ENCODE results near the gene PRSS12.

Gene PRSS12

GRCh38 chr4:118338518-118338917 is 14.3 kb downstream of the PRSS12 start:
- Histone ChIP-seq H3K56ac (ENCODE audit: low read length) (no peak overlapping the region), H3K9ac (ENCODE audit: low read length) (no peak overlapping the region), H3K27ac (ENCODE audit: low read depth, low read length) (no peak overlapping the region), H4K8ac (ENCODE audit: low read depth, low read length) (no peak overlapping the region), H3K4me1 (ENCODE audit: control insufficient read depth, low read depth, low read length) (no peaks in the 10 kb centered on the region), H4K5ac (ENCODE audit: low read length) (no peak overlapping the region), H2BK120ac (ENCODE audit: low read depth, low read length) (no peak overlapping the region), H3K79me1 (ENCODE audit: low read length) (no peaks in the 10 kb centered on the region), H3K79me2 (ENCODE audit: control insufficient read depth, insufficient read depth, low read length) (no peaks in the 10 kb centered on the region), H2AK5ac (ENCODE audit: low read length) (no peak overlapping the region), H2BK15ac (replicated peaks; ENCODE audit: low read depth) (no peak overlapping the region), H3K4ac (ENCODE audit: low read depth, low read length) (no peak overlapping the region), H3K36me3 (ENCODE audit: control insufficient read depth, insufficient read depth, low read length) (no peaks in the 10 kb centered on the region), H3K27me3 (ENCODE audit: insufficient read depth, low read length, poor library complexity) (no peaks in the 10 kb centered on the region), H3K4me2 (ENCODE audit: low read length) (no peak overlapping the region), H2BK5ac (ENCODE audit: low read length) (no peak overlapping the region), H3K18ac (ENCODE audit: low read length) (no peak overlapping the region), H3K4me3 (ENCODE audit: low read length) (no peak overlapping the region), H3K23ac (ENCODE audit: low read length) (no peak overlapping the region)
- no CpG with 5 or more reads among the region's 1 CpG for WGBS (ENCODE audit: extremely low coverage, insufficient coverage, low lambda C conversion rate)
- no peak for DNase-seq

GRCh38 chr4:118337954-118338353 is 14.8 kb downstream of the PRSS12 start:
- Histone ChIP-seq H3K79me2 (ENCODE audit: control insufficient read depth, insufficient read depth, low read length) (no peaks in the 10 kb centered on the region), H3K18ac (ENCODE audit: low read length) (no peak overlapping the region), H4K8ac (ENCODE audit: low read depth, low read length) (no peak overlapping the region), H3K27me3 (ENCODE audit: insufficient read depth, low read length, poor library complexity) (no peaks in the 10 kb centered on the region), H3K9ac (ENCODE audit: low read length) (no peak overlapping the region), H2BK15ac (replicated peaks; ENCODE audit: low read depth) (no peak overlapping the region), H2AK5ac (ENCODE audit: low read length) (no peak overlapping the region), H2BK5ac (ENCODE audit: low read length) (no peak overlapping the region), H3K4me3 (ENCODE audit: low read length) (no peak overlapping the region), H2BK120ac (ENCODE audit: low read depth, low read length) (no peak overlapping the region), H3K27ac (ENCODE audit: low read depth, low read length) (no peak overlapping the region), H3K4me1 (ENCODE audit: control insufficient read depth, low read depth, low read length) (no peaks in the 10 kb centered on the region), H3K23ac (ENCODE audit: low read length) (no peak overlapping the region), H3K79me1 (ENCODE audit: low read length) (no peaks in the 10 kb centered on the region), H3K4ac (ENCODE audit: low read depth, low read length) (no peak overlapping the region), H3K36me3 (ENCODE audit: control insufficient read depth, insufficient read depth, low read length) (no peaks in the 10 kb centered on the region), H3K56ac (ENCODE audit: low read length) (no peak overlapping the region), H3K4me2 (ENCODE audit: low read length) (no peak overlapping the region), H4K5ac (ENCODE audit: low read length) (no peak overlapping the region)
- DNase-seq: no peak
- no CpG with 5 or more reads among the region's 4 CpGs for WGBS (ENCODE audit: extremely low coverage, insufficient coverage, low lambda C conversion rate)

GRCh38 chr4:118335774-118336173 is 17.0 kb downstream of the PRSS12 start:
- no peaks in the 10 kb centered on the region for H3K27me3 ChIP-seq (ENCODE audit: insufficient read depth, low read length, poor library complexity)
- H2AK5ac ChIP-seq (ENCODE audit: low read length): no peak overlapping the region
- no peak overlapping the region for H3K4me3 ChIP-seq (ENCODE audit: low read length)
- H2BK15ac ChIP-seq (replicated peaks; ENCODE audit: low read depth): no peak overlapping the region
- H3K18ac ChIP-seq (ENCODE audit: low read length): peak overlapping the region; percentile 68
- no peaks in the 10 kb centered on the region for H3K36me3 ChIP-seq (ENCODE audit: control insufficient read depth, insufficient read depth, low read length)
- no peak overlapping the region for H2BK5ac ChIP-seq (ENCODE audit: low read length)
- H3K4ac ChIP-seq (ENCODE audit: low read depth, low read length): no peak overlapping the region
- no peak overlapping the region for H3K27ac ChIP-seq (ENCODE audit: low read depth, low read length)
- no peak overlapping the region for H3K9ac ChIP-seq (ENCODE audit: low read length)
- H3K4me2 ChIP-seq (ENCODE audit: low read length): no peak overlapping the region
- no peak overlapping the region for H3K56ac ChIP-seq (ENCODE audit: low read length)
- no peaks in the 10 kb centered on the region for H3K4me1 ChIP-seq (ENCODE audit: control insufficient read depth, low read depth, low read length)
- no CpG with 5 or more reads among the region's 4 CpGs for WGBS (ENCODE audit: extremely low coverage, insufficient coverage, low lambda C conversion rate)
- H4K5ac ChIP-seq (ENCODE audit: low read length): no peak overlapping the region
- H3K79me1 ChIP-seq (ENCODE audit: low read length): no peaks in the 10 kb centered on the region
- DNase-seq: no peak
- H4K8ac ChIP-seq (ENCODE audit: low read depth, low read length): no peak overlapping the region
- no peak overlapping the region for H3K23ac ChIP-seq (ENCODE audit: low read length)
- H3K79me2 ChIP-seq (ENCODE audit: control insufficient read depth, insufficient read depth, low read length): no peaks in the 10 kb centered on the region
- H2BK120ac ChIP-seq (ENCODE audit: low read depth, low read length): no peak overlapping the region

- no peaks in the 10 kb centered on the region for H3K79me2 ChIP-seq (ENCODE audit: control insufficient read depth, insufficient read depth, low read length)
- H3K4me3 ChIP-seq (ENCODE audit: low read length): no peak overlapping the region
- no peak overlapping the region for H3K23ac ChIP-seq (ENCODE audit: low read length)
- no peak overlapping the region for H3K56ac ChIP-seq (ENCODE audit: low read length)
- no peak overlapping the region for H3K18ac ChIP-seq (ENCODE audit: low read length)
- H3K4ac ChIP-seq (ENCODE audit: low read depth, low read length): no peak overlapping the region
- no peak overlapping the region for H2BK5ac ChIP-seq (ENCODE audit: low read length)
- WGBS (ENCODE audit: extremely low coverage, insufficient coverage, low lambda C conversion rate): no CpG with 5 or more reads among the region's 6 CpGs
- no peaks in the 10 kb centered on the region for H3K79me1 ChIP-seq (ENCODE audit: low read length)
- H2BK120ac ChIP-seq (ENCODE audit: low read depth, low read length): no peak overlapping the region
- H3K4me2 ChIP-seq (ENCODE audit: low read length): no peak overlapping the region
- no peak overlapping the region for H4K8ac ChIP-seq (ENCODE audit: low read depth, low read length)
- H3K4me1 ChIP-seq (ENCODE audit: control insufficient read depth, low read depth, low read length): no peaks in the 10 kb centered on the region
- H3K36me3 ChIP-seq (ENCODE audit: control insufficient read depth, insufficient read depth, low read length): no peaks in the 10 kb centered on the region
- H3K27me3 ChIP-seq (ENCODE audit: insufficient read depth, low read length, poor library complexity): no peaks in the 10 kb centered on the region
- no peak overlapping the region for H2BK15ac ChIP-seq (replicated peaks; ENCODE audit: low read depth)
- no peak for DNase-seq
- H3K9ac ChIP-seq (ENCODE audit: low read length): no peak overlapping the region
- H3K27ac ChIP-seq (ENCODE audit: low read depth, low read length): no peak overlapping the region
- no peak overlapping the region for H2AK5ac ChIP-seq (ENCODE audit: low read length)
- H4K5ac ChIP-seq (ENCODE audit: low read length): no peak overlapping the region
Measured at GRCh38 chr4:118335324-118335723, 17.5 kb downstream of the PRSS12 start.

- Histone ChIP-seq H3K23ac (ENCODE audit: low read length) (no peak overlapping the region), H3K4ac (ENCODE audit: low read depth, low read length) (no peak overlapping the region), H3K27me3 (ENCODE audit: insufficient read depth, low read length, poor library complexity) (no peaks in the 10 kb centered on the region), H2BK5ac (ENCODE audit: low read length) (no peak overlapping the region), H3K4me3 (ENCODE audit: low read length) (no peak overlapping the region), H3K79me2 (ENCODE audit: control insufficient read depth, insufficient read depth, low read length) (no peaks in the 10 kb centered on the region), H3K36me3 (ENCODE audit: control insufficient read depth, insufficient read depth, low read length) (no peaks in the 10 kb centered on the region), H3K79me1 (ENCODE audit: low read length) (no peaks in the 10 kb centered on the region), H2BK120ac (ENCODE audit: low read depth, low read length) (no peak overlapping the region), H3K4me2 (ENCODE audit: low read length) (no peak overlapping the region), H2BK15ac (replicated peaks; ENCODE audit: low read depth) (no peak overlapping the region), H2AK5ac (ENCODE audit: low read length) (no peak overlapping the region), H3K9ac (ENCODE audit: low read length) (no peak overlapping the region), H3K27ac (ENCODE audit: low read depth, low read length) (no peak overlapping the region), H3K4me1 (ENCODE audit: control insufficient read depth, low read depth, low read length) (no peaks in the 10 kb centered on the region), H3K56ac (ENCODE audit: low read length) (no peak overlapping the region), H3K18ac (ENCODE audit: low read length) (no peak overlapping the region), H4K8ac (ENCODE audit: low read depth, low read length) (no peak overlapping the region), H4K5ac (ENCODE audit: low read length) (no peak overlapping the region)
- no peak for DNase-seq
- WGBS (ENCODE audit: extremely low coverage, insufficient coverage, low lambda C conversion rate): no CpG with 5 or more reads among the region's 3 CpGs
Measured at GRCh38 chr4:118331352-118331751, 21.5 kb downstream of the PRSS12 start.

GRCh38 chr4:118329849-118330248 is 23.0 kb downstream of the PRSS12 start:
- Histone ChIP-seq H2BK15ac (replicated peaks; ENCODE audit: low read depth) (no peak overlapping the region), H3K27ac (ENCODE audit: low read depth, low read length) (no peak overlapping the region), H4K5ac (ENCODE audit: low read length) (no peak overlapping the region), H3K23ac (ENCODE audit: low read length) (no peak overlapping the region), H3K56ac (ENCODE audit: low read length) (no peak overlapping the region), H2BK5ac (ENCODE audit: low read length) (no peak overlapping the region), H3K4ac (ENCODE audit: low read depth, low read length) (no peak overlapping the region), H3K4me3 (ENCODE audit: low read length) (no peak overlapping the region), H3K36me3 (ENCODE audit: control insufficient read depth, insufficient read depth, low read length) (no peaks in the 10 kb centered on the region), H3K79me2 (ENCODE audit: control insufficient read depth, insufficient read depth, low read length) (no peaks in the 10 kb centered on the region), H3K27me3 (ENCODE audit: insufficient read depth, low read length, poor library complexity) (no peaks in the 10 kb centered on the region), H3K4me1 (ENCODE audit: control insufficient read depth, low read depth, low read length) (no peaks in the 10 kb centered on the region), H2AK5ac (ENCODE audit: low read length) (no peak overlapping the region), H3K4me2 (ENCODE audit: low read length) (no peak overlapping the region), H3K18ac (ENCODE audit: low read length) (no peak overlapping the region), H3K9ac (ENCODE audit: low read length) (no peak overlapping the region), H4K8ac (ENCODE audit: low read depth, low read length) (no peak overlapping the region), H2BK120ac (ENCODE audit: low read depth, low read length) (no peak overlapping the region), H3K79me1 (ENCODE audit: low read length) (no peaks in the 10 kb centered on the region)
- WGBS (ENCODE audit: extremely low coverage, insufficient coverage, low lambda C conversion rate): no CpG with 5 or more reads among the region's 5 CpGs
- DNase-seq: no peak
